ENCODE data around the gene TBC1D25.
A peak's percentile ranks its signal among the peaks of the same experiment; 100 is the strongest.

Gene TBC1D25

GRCh38 chrX:48569958-48570357 is 30.4 kb downstream of the TBC1D25 start:
- no peak for FAIRE-seq

- FAIRE-seq: no peak
Observed at GRCh38 chrX:48573690-48574269, 34.3 kb downstream of the TBC1D25 start.

DNA sequence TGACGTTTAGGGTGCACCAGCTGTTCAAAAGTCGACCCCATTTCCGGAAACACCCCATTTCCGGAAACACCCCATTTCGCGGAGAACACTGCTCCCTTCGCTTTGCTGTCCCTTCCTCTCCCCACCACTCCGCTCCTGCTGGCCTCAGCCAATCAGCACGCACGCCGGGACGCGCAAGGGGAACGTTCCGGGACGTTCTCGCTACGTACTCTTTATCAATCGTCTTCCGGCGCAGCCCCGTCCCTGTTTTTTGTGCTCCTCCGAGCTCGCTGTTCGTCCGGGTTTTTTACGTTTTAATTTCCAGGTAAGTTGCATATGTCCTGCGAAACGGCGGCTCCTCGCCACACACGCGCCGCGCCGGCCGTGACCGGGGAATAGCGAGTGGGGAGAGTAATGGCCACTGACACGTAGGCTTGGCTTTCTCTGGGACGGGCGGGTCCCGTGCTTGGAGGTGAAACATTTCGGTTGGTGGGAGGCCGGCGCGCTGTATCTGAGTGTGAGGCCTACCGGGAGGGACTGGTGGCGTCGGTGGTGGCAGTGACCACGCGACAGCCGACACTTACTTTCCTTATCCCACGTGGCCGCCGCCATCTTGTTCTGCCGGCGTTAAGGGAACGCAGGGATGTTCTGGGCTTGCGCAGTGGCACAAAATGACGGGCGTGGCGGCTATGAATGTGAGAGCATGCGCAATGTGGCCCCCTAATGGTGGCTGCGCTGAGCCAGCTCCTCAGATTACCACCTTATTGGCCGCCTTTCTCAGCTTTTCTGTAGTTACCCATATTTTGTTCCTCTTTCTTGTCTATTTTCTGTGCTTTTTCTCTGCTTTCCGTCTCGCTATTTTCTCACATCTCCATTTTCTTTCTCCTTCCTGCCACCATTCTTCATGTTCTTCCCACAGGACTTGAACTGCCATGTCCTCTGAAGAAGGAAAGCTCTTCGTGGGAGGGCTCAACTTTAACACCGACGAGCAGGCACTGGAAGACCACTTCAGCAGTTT is 35.1 kb downstream of the TBC1D25 start, which contains the start of gene RBM3:
RBM3 (plus strand) TSS at position 215 of the 997 bp plus-strand sequence; CDS start at position 912, 697 bp downstream.
- FAIRE-seq: peak; percentile 94

- FAIRE-seq: no peak
Observed at GRCh38 chrX:48575642-48576041, 36.1 kb downstream of the TBC1D25 start.

DNA sequence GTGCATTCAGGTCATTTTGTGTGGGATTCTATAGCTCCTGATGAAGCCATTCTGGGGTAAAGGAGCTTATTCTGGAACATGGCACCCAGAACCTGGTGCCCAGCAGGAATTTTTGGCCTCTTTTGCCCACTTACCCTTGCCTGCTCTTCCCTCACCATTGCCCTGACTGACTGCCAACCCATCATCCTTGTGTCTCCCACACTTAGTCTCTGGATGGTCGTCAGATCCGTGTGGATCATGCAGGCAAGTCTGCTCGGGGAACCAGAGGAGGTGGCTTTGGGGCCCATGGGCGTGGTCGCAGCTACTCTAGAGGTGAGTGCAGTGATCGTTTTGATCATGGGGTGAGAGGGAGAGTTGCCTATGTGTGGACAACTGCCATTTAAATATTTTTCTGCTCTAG is 36.6 kb downstream of the TBC1D25 start:
- FAIRE-seq: no peak

GRCh38 chrX:48578661-48579128 is 39.2 kb downstream of the TBC1D25 start:
- FAIRE-seq: no peak

GRCh38 chrX:48579259-48579658 is 39.7 kb downstream of the TBC1D25 start:
- no peak for FAIRE-seq

GRCh38 chrX:48580662-48581061 is 41.1 kb downstream of the TBC1D25 start:
- FAIRE-seq: no peak

- FAIRE-seq: no peak
Observed at GRCh38 chrX:48584698-48585097, 45.2 kb downstream of the TBC1D25 start.

GRCh38 chrX:48589482-48590162 is 50.1 kb downstream of the TBC1D25 start:
- no peak for FAIRE-seq

GRCh38 chrX:48590203-48591103 is 50.9 kb downstream of the TBC1D25 start:
- no peak for FAIRE-seq

- no peak for FAIRE-seq
Observed at GRCh38 chrX:48591255-48591791, 51.8 kb downstream of the TBC1D25 start.

GRCh38 chrX:48592971-48593370 is 53.5 kb downstream of the TBC1D25 start:
- no peak for FAIRE-seq

- FAIRE-seq: no peak
Observed at GRCh38 chrX:48595929-48596328, 56.4 kb downstream of the TBC1D25 start.

- peak; percentile 97 for FAIRE-seq
Observed at GRCh38 chrX:48597353-48598264, 58.1 kb downstream of the TBC1D25 start, which contains the start of gene WDR13. WDR13 (plus strand) TSS chrX:48597492; CDS start chrX:48597997, 505 bp downstream.

DNA sequence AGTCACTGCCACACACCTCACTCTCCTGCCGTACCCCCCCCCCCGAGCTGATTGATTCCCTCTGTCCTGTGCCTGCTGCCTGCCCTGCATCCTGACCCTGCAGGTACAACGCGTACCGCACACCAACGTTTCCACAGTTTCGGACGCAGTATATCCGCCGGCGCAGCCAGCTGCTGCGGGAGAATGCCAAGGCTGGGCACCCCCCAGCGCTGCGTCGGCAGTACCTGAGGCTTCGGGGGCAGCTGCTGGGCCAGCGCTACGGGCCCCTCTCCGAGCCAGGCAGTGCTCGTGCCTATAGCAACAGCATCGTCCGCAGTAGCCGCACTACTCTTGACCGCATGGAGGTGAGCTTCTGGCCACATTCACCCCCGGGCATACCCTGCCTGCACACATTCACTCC is 59.1 kb downstream of the TBC1D25 start:
- no peak for FAIRE-seq

- FAIRE-seq: no peak
Observed at GRCh38 chrX:48599341-48599740, 59.8 kb downstream of the TBC1D25 start.

- no peak for FAIRE-seq
Observed at GRCh38 chrX:48600226-48600625, 60.7 kb downstream of the TBC1D25 start.

DNA sequence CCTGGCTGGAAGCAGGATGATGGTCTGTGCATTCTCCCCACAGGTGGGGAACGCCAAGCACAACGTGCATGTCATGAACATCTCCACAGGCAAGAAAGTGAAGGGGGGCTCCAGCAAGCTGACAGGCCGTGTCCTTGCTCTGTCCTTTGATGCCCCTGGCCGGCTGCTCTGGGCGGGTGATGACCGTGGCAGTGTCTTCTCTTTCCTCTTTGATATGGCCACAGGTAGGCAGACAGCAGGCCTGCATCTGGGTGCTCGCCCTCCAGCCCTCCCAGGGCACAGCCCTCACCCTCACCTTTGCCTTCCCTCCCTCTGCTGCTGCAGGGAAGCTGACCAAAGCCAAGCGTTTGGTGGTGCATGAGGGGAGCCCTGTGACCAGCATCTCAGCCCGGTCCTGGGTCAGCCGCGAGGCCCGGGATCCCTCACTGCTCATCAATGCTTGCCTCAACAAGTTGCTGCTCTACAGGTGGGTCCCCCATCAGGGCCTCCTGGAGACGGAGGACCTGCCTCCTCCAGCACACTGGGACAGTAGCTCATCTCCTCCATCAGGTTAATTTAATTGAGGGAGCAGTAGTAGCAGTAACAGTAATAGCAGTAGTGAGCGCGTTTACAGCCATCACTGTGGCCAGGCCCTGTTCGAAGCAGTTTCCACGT is 62.4 kb downstream of the TBC1D25 start:
- no peak for FAIRE-seq

DNA sequence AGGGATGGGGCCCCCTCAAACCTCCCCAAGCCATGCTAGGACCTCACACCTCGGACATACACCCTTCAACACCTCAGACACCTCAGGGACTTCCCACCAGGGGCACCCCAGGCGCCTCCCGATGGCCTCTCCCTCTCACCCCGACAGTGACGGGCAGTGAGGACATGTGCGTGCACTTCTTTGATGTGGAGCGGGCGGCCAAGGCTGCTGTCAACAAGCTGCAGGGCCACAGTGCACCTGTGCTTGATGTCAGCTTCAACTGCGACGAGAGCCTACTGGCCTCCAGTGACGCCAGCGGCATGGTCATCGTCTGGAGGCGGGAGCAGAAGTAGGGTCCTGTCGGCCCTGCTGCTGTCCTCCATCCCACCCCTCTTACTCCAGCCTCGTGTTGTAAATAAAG is 65.2 kb downstream of the TBC1D25 start:
- FAIRE-seq: no peak

Measured in G401.6 (cell line).